GM19351 (cell line): ENCODE measurements around the gene CNTN4.

ENCODE experiments used
- ATAC-seq: cut with Tn5 transposase; IDR thresholded peaks from one replicate; pipeline ENCODE4 v1.9.1; 2021; ENCODE audit warnings: mild to moderate bottlenecking, moderate library complexity; ENCODE audit not compliant: unreplicated experiment

The CNTN4 gene

DNA sequence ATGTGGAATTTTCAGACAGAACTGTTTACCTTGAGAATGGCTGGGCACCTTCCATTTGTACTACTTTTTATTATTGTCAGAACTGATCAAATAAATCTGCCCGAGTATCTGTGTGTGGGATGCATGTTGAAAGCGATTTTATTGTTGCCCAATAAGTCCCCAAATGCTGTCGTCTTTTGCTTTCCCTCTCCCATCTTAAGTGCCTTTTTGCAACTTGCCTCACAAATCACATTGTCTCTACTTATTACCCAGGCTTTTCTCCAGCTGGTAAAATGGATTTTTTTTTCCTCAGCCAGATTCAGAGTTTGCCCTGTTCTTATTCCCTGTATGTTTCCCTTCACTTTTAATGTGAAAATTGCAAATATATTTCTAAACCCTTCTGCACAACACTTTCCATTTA, 163.1 kb downstream of the CNTN4 start:
- no peak for ATAC-seq

DNA sequence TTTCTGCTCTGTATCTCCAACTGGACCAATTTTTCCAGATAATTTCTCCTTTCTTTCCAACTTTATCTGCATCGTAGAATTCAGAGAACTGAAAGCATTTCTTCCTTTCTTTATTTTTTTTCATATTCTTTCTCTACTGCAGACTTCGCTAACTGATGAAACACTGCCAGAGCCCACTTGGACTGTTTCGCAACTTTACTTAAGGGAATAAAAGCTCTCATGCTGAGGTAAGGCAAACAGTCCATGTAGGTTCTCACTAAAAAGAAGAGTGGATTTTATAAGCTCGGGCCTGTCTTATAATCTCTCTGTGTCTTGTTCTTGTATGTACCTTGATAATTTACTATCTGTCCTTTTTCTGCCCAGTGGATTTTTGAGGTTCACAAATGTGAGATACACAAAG, 163.5 kb downstream of the CNTN4 start:
- no peak for ATAC-seq

DNA sequence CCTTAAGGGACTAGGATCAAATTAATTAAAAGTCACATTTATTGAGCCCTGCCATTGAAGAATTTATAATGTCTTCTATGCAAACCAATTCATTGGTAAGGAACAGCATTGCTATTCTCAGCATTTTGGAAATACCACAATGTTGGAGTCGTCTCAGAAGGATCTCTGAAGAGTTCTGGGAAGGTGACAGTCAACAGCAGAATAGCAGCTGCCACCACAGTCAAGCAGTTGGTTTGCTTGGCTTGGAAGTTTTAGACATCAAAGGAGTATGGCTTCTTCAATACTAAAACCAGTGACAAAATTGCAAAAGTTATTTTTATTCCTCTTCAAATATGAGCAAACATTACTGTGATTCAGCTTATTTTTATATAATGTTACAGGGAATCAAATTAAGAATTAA, 167.9 kb downstream of the CNTN4 start:
- no peak for ATAC-seq

DNA sequence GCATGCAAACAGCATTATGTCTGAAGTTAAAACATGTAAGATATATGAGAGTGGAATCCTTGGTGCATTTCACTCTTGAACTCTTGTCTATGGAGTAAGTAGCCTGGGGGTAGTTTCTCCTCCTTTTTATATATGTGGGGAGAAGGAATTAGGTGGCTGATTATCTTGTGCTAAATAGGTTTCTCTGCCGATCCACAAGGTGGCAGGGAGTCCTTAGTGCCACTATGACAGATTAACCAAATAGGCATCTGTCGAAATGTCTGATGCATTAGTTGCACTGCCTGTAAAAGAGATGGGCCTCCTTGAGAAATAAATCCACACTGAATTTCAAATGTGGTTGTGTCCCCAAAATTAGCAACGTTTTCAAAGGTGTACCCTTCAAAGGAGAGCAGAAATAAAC, 170.1 kb downstream of the CNTN4 start:
- no peak for ATAC-seq

DNA sequence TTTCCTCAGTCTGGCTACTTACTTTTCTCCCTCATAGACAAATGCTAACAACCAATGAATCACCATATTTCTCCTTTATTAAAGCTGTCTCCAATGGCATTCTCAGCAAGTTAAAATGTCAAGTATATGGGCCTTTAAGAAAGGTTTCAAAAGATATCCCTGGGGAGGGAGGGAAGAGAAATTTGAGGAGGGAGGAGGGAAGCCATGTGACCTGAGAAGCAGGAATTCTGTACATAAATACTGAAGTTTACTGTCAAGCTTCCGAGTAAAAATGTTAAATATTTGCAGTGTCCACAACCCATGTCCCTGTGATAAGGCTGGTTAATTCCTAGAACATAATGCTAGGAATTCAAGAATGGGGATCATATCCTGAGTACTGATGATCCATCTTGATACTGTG, 175.9 kb downstream of the CNTN4 start:
- ATAC-seq: no peak

DNA sequence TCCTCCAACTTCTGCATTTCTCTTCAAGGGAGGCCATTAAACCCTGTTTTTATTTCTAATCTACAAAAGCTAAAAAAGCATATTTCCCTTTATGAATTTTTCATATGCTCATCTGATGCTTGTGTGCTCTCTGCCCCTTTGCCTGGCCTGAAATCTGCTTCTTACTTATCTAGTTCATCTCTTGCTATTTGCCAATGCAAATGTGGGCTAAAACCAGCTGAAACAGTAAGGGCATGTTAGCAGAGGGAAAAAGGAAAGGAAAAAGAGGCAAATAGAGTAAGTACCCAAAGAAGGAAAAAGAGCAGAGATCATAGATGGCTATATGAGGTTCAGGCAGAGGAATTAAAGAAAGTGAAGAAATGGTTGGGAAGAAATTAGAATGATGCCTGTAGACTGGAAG, 185.2 kb downstream of the CNTN4 start:
- no peak for ATAC-seq

DNA sequence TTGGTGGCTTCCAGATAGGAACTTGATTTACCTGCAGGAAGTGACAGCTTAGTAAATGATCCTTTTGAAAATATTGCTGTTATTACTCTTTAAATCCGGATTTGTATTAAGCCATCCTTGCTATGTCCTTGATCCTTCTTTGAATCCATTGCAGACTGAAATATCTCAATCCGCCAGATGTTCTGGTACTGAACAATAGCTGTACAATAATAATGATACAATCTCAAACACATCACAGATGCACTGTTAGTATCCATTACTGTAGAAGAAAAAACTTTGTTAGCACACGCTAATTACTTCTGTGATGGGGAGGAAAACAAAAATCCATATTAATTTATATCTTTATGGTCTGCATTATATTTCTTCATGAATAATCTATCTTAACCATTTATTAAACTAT, 202.3 kb downstream of the CNTN4 start:
- ATAC-seq: no peak

DNA sequence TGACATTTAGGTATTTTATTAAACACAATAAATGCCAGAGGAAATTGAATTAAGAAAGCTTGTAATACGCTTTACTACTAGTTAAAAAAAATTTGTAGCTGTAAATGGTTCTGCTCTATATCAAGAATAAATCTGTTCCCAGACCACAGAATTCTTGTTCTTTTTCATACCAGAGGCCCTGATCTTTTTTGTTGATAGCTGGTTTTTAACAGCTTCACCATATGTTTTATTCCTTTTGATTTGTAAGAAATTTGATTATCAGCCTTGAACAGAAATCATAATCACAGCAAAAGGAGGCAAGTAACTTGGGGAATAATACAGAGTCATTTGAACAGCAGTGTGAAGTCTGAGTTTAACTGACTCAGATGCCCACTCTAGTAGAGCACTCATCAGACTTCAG, 202.7 kb downstream of the CNTN4 start:
- no peak for ATAC-seq

DNA sequence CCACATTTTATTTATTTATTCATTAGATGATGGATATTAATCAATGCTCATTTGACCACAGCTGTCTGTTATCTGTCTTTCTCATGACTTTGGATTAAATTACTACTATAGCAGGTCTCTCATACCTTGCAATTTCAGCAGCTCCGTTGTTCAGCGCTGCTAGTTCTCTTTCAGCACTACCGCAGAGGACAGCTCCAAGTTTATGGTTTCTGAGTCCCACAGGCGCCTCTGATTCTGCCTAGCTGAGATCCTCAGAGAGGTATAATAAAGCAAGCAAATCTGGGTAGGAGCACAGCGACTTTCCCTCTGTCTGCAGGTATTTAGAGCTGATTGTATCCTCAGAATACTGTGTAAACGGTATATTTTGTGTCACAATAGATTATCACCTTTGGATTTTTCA, 204.9 kb downstream of the CNTN4 start:
- ATAC-seq: no peak

DNA sequence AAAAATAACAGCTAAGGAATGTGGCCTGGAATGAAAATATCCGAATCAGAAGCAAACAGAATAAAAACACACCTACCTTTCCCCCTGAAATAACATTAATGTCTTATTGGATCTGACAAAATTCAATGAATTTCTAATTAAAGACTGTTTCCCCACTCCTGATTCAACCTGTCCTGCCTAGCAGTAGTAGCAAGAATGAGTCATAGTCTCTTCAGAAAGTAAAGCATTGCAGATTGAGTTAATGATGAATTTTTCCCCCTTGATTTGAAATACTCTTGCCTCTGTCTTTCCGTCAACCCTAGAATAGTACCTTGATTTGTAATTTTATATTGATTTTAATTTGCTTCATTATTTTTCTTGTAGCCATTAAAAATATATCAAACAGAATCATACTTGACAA, 212.4 kb downstream of the CNTN4 start:
- no peak for ATAC-seq

DNA sequence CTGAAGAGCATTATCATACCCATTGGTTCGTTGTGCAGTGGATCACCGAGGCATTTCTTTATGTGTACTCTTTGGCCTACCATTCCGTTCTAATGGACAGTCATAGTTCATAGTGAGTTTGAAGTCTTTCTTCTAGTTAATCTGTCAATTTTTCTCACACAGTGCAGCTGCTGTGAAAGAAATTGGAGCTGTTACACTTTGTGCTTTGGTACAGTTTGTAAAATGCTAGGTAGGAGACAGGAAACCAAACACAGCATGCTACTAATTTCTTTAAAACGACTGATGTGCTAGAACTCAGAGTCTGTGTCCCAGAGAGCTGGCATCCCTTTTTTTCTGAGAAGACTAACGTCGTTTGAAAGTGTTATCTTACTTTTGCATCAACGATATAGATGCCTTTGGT, 218.9 kb downstream of the CNTN4 start:
- no peak for ATAC-seq

DNA sequence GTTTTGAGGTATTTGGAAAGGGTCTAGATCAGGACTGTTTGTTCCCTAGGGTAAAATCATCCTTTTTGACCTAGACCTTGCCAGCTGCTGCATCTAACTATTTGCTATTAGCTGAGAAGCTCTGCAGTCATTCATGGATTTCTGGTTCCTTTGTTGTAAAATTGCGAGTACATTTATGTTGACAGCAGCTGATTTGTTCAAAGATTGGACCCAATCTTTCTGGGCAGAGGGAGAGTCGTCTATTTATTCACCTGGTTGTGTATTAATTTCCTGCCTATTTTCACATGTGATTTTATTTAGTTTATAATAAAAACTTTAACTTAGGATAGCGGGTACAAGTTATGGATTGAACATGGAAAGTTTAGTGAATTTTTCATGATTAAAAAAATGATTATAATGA, 236.3 kb downstream of the CNTN4 start:
- no peak for ATAC-seq

DNA sequence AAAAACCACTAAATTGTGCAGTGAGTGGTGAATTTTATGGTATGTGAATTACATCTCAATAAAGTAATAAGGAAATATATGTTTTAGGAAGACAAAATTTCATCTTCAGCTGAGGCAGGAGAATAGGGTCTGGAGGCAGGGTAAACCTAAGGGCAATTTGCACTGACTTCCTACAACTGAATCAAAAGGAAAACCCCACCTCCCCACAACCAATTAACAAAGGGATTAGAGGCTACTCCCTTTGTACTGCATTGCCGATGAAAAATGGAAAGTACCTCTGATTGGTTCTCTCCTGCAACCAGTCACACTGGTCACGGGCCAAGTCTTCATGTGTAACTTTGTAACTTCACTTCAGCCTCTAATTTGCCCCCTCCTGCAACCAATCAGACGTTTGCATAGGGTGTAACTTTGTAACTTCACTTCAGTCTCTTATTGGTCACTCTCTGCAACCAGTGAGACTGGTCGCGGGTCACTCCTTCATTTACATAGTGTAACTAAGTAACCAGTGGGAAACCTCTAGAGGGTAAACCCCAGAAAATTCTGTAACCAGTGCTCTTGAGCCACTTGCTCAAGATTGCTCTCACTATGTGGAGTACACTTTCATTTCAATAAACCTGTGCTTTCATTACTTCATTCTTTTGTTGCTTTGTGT, 244.5 kb downstream of the CNTN4 start:
- no peak for ATAC-seq

DNA sequence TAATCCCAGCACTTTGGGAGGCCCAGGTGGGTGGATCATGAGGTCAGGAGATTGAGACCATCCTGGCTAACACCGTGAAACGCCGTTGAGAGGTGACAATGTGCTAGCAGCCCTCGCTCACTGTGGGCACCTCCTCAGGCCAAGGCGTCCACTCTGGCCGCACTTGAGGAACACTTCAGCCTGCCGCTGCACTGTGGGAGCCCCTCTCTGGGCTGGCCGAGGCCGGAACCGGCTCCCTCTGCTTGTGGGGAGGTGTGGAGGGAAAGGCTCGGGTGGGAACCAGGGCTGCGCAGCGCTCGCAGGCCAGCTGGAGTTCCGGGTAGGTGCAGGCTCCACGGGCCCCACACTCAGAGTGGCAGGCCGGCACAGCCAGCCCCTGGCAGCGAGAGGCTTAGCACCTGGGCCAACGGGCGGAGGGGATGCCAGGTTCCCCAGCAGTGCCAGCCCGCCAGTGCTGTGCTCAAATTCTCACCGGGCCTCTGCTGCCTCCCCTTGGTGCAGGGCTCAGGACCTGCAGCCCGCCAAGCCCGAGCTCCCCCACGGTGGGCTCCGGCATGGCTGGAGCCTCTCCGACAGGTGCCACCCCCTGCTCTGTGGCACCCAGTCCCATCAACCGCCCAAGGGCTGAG, 253.6 kb downstream of the CNTN4 start:
- ATAC-seq: no peak

DNA sequence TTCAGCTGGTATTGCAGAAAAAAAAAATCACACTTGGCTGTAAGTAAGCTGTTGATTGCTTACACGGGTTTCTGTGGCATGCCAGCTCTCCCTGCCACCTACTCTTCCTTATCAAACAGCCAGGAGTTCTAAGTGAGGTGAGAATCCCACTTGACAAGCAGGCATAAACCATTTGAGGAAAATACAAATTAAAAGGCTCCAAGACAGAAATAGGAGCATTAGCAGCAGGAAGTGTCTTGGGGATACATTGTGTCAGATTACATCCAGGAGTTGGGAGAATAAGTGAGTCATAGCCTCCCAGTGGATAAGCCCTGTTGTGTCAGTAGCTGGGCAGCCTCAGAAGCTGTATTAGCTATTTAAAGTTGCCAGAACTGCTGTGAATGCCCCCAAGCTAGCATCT, 256.0 kb downstream of the CNTN4 start:
- no peak for ATAC-seq

DNA sequence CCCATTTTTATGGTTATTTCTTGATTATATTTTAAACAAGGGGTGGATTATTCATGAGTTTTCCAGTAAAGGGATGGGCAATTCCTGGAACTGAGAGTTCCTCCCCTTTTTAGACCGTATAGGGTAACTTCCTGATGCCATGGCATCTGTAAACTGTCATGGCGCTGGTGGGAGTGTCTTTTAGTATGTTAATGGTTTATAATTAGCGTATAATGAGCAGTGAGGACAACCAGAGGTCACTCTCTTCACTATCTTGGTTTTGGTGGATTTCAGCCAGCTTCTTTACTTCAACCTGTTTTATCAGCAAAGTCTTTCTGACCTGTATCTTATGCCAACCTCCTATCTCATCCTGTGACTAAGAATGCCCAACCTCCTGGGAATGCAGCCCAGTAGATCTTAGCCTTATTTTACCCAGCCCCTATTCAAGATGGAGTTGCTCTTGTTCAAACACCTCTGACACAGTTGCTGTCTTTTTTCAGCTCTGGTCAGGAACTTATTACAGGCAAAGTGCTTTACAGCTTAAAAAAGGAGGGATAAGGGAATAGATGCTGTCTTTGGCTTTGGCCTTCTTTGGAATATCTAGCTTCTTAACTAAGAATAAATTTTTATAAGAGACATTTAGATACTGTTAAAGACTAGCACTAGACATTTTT, 257.8 kb downstream of the CNTN4 start:
- ATAC-seq: no peak

DNA sequence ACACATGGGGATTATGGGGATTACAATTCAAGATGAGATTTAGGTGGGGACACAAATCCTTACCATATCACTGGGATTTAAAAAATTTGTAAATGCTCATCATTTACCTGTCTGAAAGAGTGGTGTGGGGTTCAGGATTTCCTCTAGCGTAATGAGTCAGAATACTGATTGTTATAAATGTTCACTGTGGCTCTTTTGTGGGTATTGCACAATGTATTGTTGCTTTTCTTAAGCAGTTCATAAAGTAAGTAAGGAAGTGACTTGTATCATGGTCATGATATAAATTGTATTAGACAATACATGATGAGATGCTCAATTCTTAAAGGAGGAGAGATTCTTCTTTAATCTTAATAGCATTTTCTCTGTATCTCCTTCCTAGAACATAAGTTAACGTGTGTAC, 262.1 kb downstream of the CNTN4 start:
- ATAC-seq: no peak

DNA sequence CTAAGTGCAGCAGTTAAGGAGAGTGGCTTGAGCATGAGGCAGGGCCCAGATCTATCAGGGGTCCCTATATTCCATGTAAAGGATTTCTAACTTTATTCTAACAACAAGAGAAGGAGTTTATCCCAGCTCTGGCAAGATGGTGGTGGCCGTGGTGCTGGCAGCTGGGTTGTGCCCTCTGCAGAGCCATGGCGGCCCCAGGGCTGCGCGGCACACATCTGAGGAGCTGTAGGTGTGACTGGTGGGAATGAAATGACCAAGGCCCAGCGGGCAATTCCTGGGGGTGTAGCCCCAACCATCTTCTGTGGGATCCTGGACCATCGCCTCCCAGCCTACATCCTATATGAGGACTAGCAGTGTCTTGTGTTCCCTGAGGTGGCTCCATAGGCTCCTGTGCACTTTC, 263.5 kb downstream of the CNTN4 start:
- ATAC-seq: no peak

DNA sequence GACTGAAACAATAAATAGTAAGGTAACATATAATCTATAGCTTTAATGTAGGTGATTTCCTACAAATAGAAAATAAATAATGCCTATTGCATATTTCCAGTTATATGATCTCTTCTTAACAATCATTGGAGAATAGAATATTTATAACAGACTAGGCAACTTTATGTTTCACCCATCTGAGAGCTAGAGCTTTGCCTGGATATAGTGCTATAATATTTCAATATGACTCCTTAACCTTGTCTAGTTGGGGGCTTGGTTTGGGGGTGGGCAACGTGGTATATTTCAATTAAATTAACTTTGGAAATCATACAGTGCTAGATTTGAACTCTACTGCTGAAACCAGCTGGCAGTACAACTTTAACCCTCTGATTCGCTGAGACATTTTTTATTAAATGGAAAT, 265.2 kb downstream of the CNTN4 start:
- ATAC-seq: no peak

DNA sequence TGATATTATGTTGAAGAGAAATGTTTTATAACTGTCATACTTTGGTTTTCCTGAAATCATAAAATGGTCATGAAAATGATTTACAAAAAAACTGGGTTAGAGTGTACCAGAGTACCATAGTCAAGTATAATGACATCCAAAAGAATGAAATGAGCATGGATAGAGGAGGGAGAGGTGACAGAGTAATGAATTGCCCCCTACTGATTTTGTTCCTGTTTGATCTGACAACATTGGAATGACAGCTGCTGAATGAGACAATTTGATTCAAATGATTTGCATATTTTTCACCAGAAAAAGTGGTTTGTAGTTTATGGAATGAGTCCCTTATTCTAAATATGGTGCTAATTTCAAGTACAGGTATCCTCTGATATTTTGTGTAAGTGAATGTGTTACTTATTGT, 271.7 kb downstream of the CNTN4 start:
- no peak for ATAC-seq

DNA sequence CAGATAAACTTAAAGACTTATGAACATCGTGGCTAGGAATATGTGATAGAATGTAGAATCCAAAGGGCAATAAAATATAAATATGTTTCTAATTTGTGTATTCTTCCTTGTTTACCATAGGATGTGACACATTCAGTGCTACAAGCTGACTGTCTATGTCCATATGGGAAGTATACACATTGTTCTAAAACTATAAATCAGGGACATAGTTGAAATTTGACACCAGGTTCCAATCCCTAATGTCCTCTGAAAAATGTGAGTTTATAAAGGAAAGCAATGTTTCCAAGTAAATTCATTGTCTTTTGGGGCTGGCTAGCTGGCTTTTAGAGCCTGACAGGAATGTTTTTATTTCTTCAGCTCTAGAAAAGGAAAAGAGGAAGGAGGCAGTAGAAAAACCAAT, 273.6 kb downstream of the CNTN4 start:
- ATAC-seq: no peak

DNA sequence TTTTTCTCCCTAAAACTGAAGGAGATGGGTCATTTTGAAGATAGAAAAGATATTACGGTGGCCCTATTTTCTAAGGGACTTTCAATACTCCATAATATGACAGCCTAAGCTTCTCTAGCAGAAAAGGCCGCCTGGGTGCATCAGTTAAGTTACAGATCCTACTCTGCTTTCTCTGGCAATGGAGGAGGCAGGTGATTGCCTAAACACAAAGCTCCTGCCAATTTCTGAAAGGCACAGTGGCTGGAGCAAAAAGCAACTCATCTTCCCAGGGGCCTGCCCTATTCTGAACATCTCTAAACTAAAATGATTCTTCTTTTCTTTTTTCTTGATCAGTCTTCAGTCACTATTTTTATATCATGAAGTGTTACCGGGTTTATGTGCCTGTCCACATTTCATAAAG, 276.7 kb downstream of the CNTN4 start:
- no peak for ATAC-seq

DNA sequence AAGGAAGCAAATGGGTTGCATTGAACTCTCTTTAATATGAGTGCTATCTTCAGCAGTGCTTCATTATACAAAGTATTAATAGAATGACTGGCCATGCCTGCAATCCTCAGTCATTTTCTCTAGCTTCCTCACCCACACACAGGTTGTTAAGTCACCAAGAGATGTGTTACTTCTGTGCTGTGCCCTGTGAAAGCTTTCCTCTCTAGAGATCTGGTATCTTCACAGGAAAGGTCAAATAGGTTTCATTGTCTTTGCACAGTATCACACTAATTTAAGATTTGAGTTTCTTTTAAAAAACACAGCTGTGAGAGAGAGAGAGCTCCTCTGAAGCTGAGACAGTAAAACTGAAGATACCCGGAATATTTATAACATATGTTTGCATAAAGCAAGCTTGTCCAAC, 278.6 kb downstream of the CNTN4 start:
- no peak for ATAC-seq
